GM12872 (cell line): Measurements from ENCODE around the gene UBA3.

Experiments
- CTCF ChIP-seq: IDR thresholded peaks from 3 replicates; pipeline ENCODE4 v1.5.1; 2011; ENCODE audit warnings: low read depth, mild to moderate bottlenecking, low read length, moderate library complexity; ENCODE audit not compliant: insufficient read depth

UBA3 gene

GRCh38 chr3:69085168-69085832, 5.1 kb upstream of the UBA3 start:
- TF ChIP-seq CTCF, result no peak

DNA sequence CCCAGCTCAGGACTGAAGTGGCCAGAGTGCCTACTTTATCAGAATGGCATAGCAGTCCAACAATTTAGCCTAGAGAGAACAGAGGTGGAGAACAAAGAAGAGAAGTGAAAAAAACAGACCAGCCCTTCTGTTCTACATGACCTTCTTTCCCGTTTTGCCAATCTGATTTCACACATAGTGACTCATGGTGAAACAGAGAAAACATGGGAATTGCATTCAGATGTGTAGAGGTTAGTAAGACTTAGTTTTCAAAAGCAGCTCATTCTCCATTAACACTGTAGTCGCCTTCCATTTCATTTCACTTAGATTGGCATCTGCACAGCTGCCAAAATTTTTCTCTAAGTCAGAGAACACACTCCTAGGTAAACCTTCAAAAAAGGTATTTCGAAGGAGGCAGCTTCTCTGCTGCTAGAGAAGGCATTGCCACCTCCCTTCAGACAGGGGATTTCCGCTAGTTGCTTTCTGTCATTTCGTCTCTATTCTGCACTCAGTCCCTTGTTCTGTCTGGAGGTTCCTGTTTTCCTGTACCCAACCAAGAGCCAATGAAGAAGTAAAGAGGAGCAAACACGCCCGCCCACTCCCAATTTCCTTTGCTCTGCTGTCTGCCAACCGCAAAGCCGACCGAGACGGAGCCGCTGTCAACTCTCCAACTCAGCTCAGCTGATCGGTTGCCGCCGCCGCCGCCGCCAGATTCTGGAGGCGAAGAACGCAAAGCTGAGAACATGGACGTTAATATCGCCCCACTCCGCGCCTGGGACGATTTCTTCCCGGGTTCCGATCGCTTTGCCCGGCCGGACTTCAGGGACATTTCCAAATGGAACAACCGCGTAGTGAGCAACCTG, 4.4 kb upstream of the UBA3 start, which contains the start of gene ARL6IP5:
Gene ARL6IP5 (plus strand): TSS at position 612 of the 842 bp plus-strand sequence. CDS start 111 bp downstream, at position 723.
- no peak for TF ChIP-seq CTCF

- TF ChIP-seq CTCF, result no peak
Observed at GRCh38 chr3:69082805-69083204, 2.6 kb upstream of the UBA3 start.

DNA sequence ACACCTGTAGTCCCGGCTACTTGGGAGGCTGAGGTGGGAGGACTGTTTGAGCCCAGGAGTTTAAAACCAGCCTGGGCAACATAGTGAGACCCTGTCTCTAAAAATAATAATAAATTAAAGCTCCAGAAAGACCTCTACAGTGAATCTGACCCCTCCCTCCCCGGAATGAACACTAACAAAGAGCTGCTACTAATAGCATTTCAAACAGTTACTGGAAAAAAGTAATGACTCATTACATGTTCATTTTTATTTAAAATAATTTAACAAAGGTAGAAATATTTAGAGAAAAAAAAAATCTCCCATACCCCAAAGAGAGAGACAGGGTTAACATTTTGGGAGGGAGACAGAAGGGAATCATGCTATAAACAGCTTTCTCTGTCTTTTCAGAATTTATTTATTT, 2.2 kb upstream of the UBA3 start:
- TF ChIP-seq CTCF, result no peak

DNA sequence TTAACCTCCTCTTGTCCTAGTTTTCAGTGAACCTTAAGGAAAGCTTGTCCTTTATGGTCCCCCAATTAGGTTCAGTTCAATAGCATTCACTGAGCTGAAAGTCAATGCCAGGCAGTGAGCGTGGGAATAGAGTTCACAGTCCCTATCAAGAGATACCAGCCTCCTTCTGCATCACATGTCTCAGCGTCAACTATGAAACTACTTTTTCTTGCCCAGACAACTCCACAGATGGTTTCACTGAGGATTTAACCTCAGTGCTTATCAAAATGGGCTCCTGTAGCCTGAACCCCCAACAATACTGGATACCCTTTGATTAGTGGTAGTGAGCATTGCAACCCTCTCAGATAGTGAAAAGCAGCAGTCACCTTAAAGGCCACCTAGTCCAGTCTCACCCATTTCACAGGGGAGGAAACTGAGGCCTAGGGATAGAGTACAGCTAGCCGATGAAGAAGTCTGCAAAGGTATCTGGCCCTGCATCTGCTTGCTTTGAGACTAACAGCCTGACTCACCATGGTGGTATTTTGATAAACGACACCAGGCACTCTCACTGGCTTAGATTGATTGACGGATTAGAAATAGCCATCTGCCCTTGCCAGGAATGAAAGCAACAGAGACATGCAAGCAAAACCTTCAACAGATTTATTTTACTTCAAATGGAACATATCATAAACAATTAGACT, 1.6 kb upstream of the UBA3 start:
- no peak for TF ChIP-seq CTCF

GRCh38 chr3:69079269-69080159, 651 bp downstream of the UBA3 start:
- TF ChIP-seq CTCF, result no peak
